ENCODE data around the gene NXF1.

Gene NXF1

GRCh38 chr11:62817129-62817528 is 11.9 kb upstream of the NXF1 start:
- peak overlapping the region in 4 of 11 experiments; percentile 11 to 48 (median 40); a peak in 5 of 22 replicates for H3K9ac ChIP-seq
- peak overlapping the region in 3 of 11 experiments; percentile 34 to 64 (median 56); a peak in 5 of 22 replicates for H3K27ac ChIP-seq
- no peak for TF ChIP-seq Cebpa-rat (IDR thresholded peaks at IDR 0.05)
- peak overlapping the region in 4 of 11 experiments; percentile 16 to 53 (median 40); a peak in 7 of 22 replicates for H3K4me2 ChIP-seq
- H3K4me1 ChIP-seq, result peaks cover 0 to 29% (median 5%) of the 10 kb centered on the region in 10 experiments; a peak in 10 of 20 replicates
- H4K20me1 ChIP-seq, result no peaks in the 10 kb centered on the region
- H3K9me3 ChIP-seq (replicated peaks in 1 of 11), result no peaks in the 10 kb centered on the region
- H3K27me3 ChIP-seq, result no peaks in the 10 kb centered on the region
- peaks cover 76 to 99% (median 82%) of the 10 kb centered on the region in 11 experiments for H3K36me3 ChIP-seq
- H3K4me3 ChIP-seq, result no peak overlapping the region

GRCh38 chr11:62816557-62816956 is 11.3 kb upstream of the NXF1 start:
- H3K4me2 ChIP-seq, result peak overlapping the region in 4 of 11 experiments; percentile 16 to 53 (median 40); a peak in 9 of 22 replicates
- peak overlapping the region in 5 of 11 experiments; percentile 27 to 64 (median 36); a peak in 8 of 22 replicates for H3K27ac ChIP-seq

GRCh38 chr11:62811659-62812058 is 6.4 kb upstream of the NXF1 start:
- Histone ChIP-seq H3K4me3 (no peak overlapping the region), H3K27me3 (no peaks in the 10 kb centered on the region), H3K36me3 (peaks cover 27 to 44% (median 31%) of the 10 kb centered on the region in 11 experiments), H3K4me2 (no peak overlapping the region), H3K27ac (peak overlapping the region in 1 of 11 experiments; percentile 9; a peak in 1 of 22 replicates), H4K20me1 (no peaks in the 10 kb centered on the region), H3K9me3 (replicated peaks in 1 of 11) (no peaks in the 10 kb centered on the region), H3K4me1 (peaks cover 18 to 42% (median 24%) of the 10 kb centered on the region in 10 experiments), H3K9ac (no peak overlapping the region)
- no peak for TF ChIP-seq Cebpa-rat (IDR thresholded peaks at IDR 0.05)

More at GRCh38 chr11:62816557-62816956, 11.3 kb upstream of the NXF1 start:
- Histone ChIP-seq H3K27me3 (no peaks in the 10 kb centered on the region), H3K9ac (peak overlapping the region in 6 of 11 experiments; percentile 7 to 46 (median 23); a peak in 6 of 22 replicates), H3K36me3 (peaks cover 71 to 93% (median 77%) of the 10 kb centered on the region in 11 experiments), H4K20me1 (no peaks in the 10 kb centered on the region), H3K4me1 (peaks cover 0 to 30% (median 5%) of the 10 kb centered on the region in 10 experiments; a peak in 10 of 20 replicates), H3K4me3 (no peak overlapping the region), H3K9me3 (replicated peaks in 1 of 11) (no peaks in the 10 kb centered on the region)
- TF ChIP-seq Cebpa-rat (IDR thresholded peaks at IDR 0.05), result no peak

DNA sequence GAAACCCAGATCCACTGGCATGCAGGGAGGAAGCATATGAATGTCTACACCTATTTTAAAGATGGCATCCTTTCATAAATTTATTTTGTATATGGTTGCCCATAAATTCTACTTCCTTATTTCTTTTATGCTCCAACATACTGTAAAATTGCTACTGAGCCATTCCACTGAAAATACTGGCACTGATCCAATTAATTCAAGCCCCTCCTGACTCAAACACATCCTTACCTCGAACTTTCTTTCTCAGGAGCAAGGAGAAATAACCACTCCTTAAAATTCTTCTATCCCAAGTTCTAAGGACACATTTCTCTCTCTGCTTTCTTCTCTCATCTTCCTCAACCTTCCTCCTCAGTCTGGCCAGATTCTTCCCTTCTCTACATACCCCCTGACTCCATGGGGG is 5.5 kb upstream of the NXF1 start:
- Histone ChIP-seq H3K9ac (no peak overlapping the region), H3K4me1 (peaks cover 27 to 43% (median 30%) of the 10 kb centered on the region in 10 experiments), H3K27ac (peak overlapping the region in 2 of 11 experiments; percentile 9 to 32; a peak in 2 of 22 replicates), H4K20me1 (no peaks in the 10 kb centered on the region), H3K4me3 (no peak overlapping the region), H3K9me3 (replicated peaks in 1 of 11) (no peaks in the 10 kb centered on the region), H3K27me3 (no peaks in the 10 kb centered on the region), H3K36me3 (peaks cover 18 to 35% (median 24%) of the 10 kb centered on the region in 11 experiments), H3K4me2 (no peak overlapping the region)
- TF ChIP-seq Cebpa-rat (IDR thresholded peaks at IDR 0.05), result no peak

DNA sequence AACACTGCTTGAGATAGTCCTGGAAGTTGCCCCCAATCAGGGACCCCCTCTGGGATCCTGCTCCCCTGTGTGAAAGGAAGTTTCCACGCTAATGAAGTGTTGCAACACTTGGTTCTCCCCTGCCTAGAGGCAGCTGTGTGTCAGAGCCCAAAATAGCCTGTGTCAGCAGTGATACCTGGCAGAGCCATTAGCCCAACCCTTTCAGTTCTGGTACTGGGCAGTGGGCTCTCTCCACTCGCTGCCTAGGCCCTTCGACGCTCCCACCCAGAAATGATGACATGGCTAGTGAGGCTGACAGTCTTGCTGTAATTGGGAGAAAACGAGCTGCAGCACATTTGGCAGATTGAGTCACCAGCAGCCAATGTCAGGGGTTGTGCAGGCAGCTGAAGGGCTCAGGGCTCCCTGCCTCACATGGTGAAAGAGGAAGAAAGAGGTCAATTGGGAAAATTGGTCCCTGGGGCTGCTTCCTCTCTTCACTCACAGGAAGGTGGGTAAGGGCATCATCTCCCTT is 1.4 kb upstream of the NXF1 start:
- H3K27ac ChIP-seq, result peak overlapping the region; percentile 24 to 92 (median 87); a peak in 21 of 22 replicates
- H3K27me3 ChIP-seq, result no peaks in the 10 kb centered on the region
- peaks cover 6 to 35% (median 34%) of the 10 kb centered on the region in 11 experiments; a peak in 20 of 22 replicates for H4K20me1 ChIP-seq
- H3K4me2 ChIP-seq, result peak overlapping the region; percentile 81 to 97 (median 95)
- no peaks in the 10 kb centered on the region for H3K9me3 ChIP-seq (replicated peaks in 1 of 11)
- peak in 9 of 11 experiments; percentile 31 to 91 (median 70); a peak in 15 of 22 replicates for TF ChIP-seq Cebpa-rat (IDR thresholded peaks at IDR 0.05)
- peak overlapping the region in 9 of 10 experiments; percentile 86 to 99 (median 90); a peak in 15 of 20 replicates for H3K4me3 ChIP-seq
- peak overlapping the region; percentile 23 to 97 (median 93); a peak in 21 of 22 replicates for H3K9ac ChIP-seq
- H3K4me1 ChIP-seq, result peaks cover 38 to 67% (median 50%) of the 10 kb centered on the region in 10 experiments
- H3K36me3 ChIP-seq, result peaks cover 20 to 32% (median 24%) of the 10 kb centered on the region in 11 experiments

DNA sequence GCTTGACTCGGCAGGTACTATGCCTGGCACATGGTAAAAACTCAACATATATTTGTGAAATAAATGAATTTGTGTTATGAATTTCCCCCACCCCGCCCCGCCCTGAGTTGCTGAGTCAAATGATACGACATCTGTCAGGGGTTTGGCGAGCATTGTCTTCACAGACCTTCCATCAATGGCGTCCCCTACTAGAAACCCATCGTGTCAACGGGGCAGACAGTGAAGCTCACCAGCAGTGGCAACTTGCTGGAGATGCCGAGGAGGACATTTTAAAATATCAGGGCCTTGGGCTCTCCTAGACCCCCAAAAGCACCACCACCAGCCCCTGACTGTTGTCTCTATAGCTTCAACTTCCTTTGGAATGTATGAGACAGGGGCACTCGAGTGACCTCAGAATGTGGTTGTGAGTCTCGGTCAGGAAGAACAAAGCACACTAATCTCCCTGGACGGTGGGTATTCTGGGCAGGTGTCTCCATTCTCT is 761 bp upstream of the NXF1 start:
- no peak for TF ChIP-seq Cebpa-rat (IDR thresholded peaks at IDR 0.05)
- Histone ChIP-seq H3K9ac (peak overlapping the region; percentile 72 to 97 (median 93)), H3K27ac (peak overlapping the region; percentile 39 to 92 (median 87); a peak in 21 of 22 replicates), H3K4me3 (peak overlapping the region; percentile 86 to 99 (median 90)), H3K4me1 (peaks cover 38 to 67% (median 50%) of the 10 kb centered on the region in 10 experiments), H3K27me3 (no peaks in the 10 kb centered on the region), H3K4me2 (peak overlapping the region; percentile 81 to 97 (median 95)), H3K36me3 (peaks cover 27 to 38% (median 30%) of the 10 kb centered on the region in 11 experiments), H3K9me3 (replicated peaks in 1 of 11) (no peaks in the 10 kb centered on the region), H4K20me1 (peaks cover 6 to 42% (median 41%) of the 10 kb centered on the region in 11 experiments; a peak in 20 of 22 replicates)

GRCh38 chr11:62804310-62805075 is 747 bp downstream of the NXF1 start:
- peaks cover 6 to 57% (median 56%) of the 10 kb centered on the region in 11 experiments; a peak in 20 of 22 replicates for H4K20me1 ChIP-seq
- peak overlapping the region; percentile 79 to 92 (median 87) for H3K27ac ChIP-seq
- H3K4me1 ChIP-seq, result peaks cover 38 to 69% (median 50%) of the 10 kb centered on the region in 10 experiments
- no peaks in the 10 kb centered on the region for H3K27me3 ChIP-seq
- no peak for TF ChIP-seq Cebpa-rat (IDR thresholded peaks at IDR 0.05)
- peak overlapping the region; percentile 86 to 99 (median 90) for H3K4me3 ChIP-seq
- peaks cover 42 to 53% (median 45%) of the 10 kb centered on the region in 11 experiments for H3K36me3 ChIP-seq
- H3K9me3 ChIP-seq (replicated peaks in 1 of 11), result no peaks in the 10 kb centered on the region
- H3K9ac ChIP-seq, result peak overlapping the region; percentile 88 to 97 (median 93)
- H3K4me2 ChIP-seq, result peak overlapping the region; percentile 82 to 98 (median 92)

DNA sequence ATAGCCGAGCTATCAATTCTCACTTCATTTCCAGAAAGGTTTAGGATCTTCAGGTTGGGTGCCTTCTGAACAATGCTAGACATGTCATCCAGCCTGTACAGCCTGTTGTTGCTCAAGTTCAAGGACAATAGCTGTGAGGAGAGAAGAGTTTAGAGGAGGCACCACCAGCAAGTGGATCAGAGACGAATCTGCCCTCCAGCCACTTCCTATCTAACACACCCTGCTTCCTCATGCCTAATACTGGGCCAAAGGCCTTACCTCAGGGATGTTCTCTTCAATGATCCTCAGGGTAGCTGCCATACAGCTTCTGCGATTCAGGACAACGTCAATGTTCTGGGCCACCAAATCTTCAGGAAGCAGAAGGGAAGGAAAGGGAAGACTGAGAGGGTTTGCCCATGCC is 4.2 kb downstream of the NXF1 start:
- no peaks in the 10 kb centered on the region for H3K27me3 ChIP-seq
- peak overlapping the region in 7 of 11 experiments; percentile 6 to 94 (median 21); a peak in 4 of 22 replicates for H3K9ac ChIP-seq
- H3K4me1 ChIP-seq, result peaks cover 14 to 42% (median 23%) of the 10 kb centered on the region in 10 experiments

More for the DNA sequence above, 4.2 kb downstream of the NXF1 start:
- peak overlapping the region in 2 of 11 experiments; percentile 93 to 97; a peak in 3 of 22 replicates for H3K4me2 ChIP-seq
- no peaks in the 10 kb centered on the region for H3K9me3 ChIP-seq (replicated peaks in 1 of 11)
- H4K20me1 ChIP-seq, result peaks cover 6 to 91% (median 78%) of the 10 kb centered on the region in 11 experiments; a peak in 20 of 22 replicates
- peaks cover 76 to 80% (median 79%) of the 10 kb centered on the region in 11 experiments for H3K36me3 ChIP-seq
- TF ChIP-seq Cebpa-rat (IDR thresholded peaks at IDR 0.05), result no peak
- H3K27ac ChIP-seq, result no peak overlapping the region
- H3K4me3 ChIP-seq, result no peak overlapping the region

Data from BLaER1 treated with 17β-estradiol and CSF1 and Interleukin-3, amounts not matched to agents 10 nM and 100 nM (cell line).